Sciatic nerve (tissue), 2 donors: ENCODE measurements around the gene ADPRM. TPM values are rescaled to one million over a fixed set of nuclear protein-coding genes. Genes with fewer than 3 reads are reported as not detected.

Experiments used
- ATAC-seq: fragments of 200-7000 bp; cut with Tn5 transposase; one replicate; pipeline ENCODE4 v1.9.1; 2020; ENCODE audit warnings: mild to moderate bottlenecking, moderate library complexity
- DNase-seq: peaks from one replicate; pipeline ENCODE4 v3.0.0-alpha.2; 2020; ENCODE audit warnings: low spot score
- intact Hi-C: fragments of 100-400 bp; cut with DNase I; formaldehyde crosslinking; loops from one replicate; pipeline ENCODE4 v1.14.2; 2022
- total RNA-seq: library from RNA; stranded (reverse); fragmentation: NEBNext Ultra II Directional; extraction: Animal tissue kit (Norgen Biotek cat#: 25700); gene quantifications from one replicate; pipeline ENCODE4 v1.2.1, GENCODE V29; 2021
- donor health status: DM: no; HTN: no; CAD: no.
- donor health status: DM: no; HTN: no; CAD: no.

Gene ADPRM, protein sequence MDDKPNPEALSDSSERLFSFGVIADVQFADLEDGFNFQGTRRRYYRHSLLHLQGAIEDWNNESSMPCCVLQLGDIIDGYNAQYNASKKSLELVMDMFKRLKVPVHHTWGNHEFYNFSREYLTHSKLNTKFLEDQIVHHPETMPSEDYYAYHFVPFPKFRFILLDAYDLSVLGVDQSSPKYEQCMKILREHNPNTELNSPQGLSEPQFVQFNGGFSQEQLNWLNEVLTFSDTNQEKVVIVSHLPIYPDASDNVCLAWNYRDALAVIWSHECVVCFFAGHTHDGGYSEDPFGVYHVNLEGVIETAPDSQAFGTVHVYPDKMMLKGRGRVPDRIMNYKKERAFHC
- total RNA-seq = 10.3 TPM

DNA sequence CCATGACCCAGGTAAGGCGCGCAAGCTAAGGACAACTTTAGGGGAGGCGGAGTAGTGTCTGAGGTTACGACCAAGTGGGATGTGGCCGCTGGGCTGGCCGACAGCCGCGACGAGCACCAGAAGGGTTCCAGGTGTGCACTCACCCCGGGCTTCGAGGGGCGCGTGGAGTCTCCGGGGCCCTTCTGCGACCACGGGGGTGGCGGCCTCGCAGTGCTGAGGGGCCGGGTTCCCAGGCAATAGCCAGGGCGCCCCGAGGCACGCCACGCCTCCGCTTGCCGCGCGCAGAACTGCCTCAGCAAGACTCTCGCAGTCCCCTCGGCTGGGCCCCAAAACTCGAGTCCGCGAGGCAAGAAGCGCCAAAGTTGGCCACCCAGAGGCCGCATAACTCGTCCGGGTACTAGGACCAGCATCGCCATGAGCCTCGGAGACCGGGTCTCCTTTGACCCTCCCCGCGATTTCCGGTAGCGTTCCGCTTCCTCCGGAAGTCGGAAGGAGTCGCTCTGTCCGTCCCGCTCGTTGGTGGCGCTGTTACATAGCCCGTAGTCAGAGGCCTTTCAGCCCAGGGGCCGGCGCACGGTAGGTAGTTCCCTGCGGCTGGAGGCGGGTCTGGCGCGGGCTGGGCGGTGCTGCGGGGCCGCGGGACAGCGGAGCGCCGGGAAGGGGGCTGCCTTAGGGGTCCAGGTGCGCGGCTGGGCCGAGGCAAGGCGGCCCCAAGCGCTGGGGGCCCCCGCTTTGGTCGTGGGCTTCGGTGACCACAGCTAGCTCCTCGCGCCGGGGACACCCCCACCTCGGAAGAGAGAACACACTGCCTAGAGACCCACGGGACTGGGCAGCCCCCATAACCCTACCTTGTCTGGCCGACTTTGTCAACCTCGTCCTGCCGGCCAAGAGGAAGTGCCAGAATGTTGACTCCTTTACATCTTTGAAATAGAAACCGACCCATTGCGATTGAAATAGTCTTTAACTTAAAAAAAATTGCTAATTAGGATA lies at the start of gene ADPRM, which contains the start of gene SCO1:
TSS of gene ADPRM (plus strand) at position 503 of the 990 bp plus-strand sequence. CDS start 7,333 bp downstream, outside the sequence.
TSS of gene SCO1 (minus strand) at position 442 of the 990 bp plus-strand sequence. CDS start at position 416, 26 bp downstream.
- peak; percentile 96 for DNase-seq
- intact Hi-C loops = no loop called here
- peak; percentile 99 for ATAC-seq

- DNase-seq (no peak), ATAC-seq (no peak)
- intact Hi-C loops = loop anchor here (10.0 kb wide), 1 partner anchor 196 kb away; no protein-coding TSS in a partner anchor
Observed at GRCh38 chr17:10648381-10648780, 49.0 kb upstream of the ADPRM start.

DNA sequence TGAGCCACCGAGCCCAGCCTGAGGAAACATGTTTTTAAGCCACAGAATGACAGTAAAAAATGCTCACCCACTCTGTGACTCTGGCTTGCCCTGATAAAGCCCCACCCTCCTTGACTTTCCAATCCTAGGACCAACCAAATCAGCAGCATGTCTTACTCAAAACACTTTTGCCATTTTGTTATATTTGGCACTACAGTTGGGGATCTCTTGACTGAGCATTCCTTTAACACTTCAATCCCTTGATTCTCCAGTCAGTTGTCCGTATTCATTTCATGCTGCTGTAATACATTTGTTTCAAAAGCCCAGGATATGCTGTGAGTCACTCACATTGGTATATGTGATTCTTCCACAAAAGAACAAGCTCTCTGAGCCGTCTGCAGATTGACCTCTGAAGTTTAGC lies 48.4 kb upstream of the ADPRM start:
- intact Hi-C loops = loop anchor here (10.0 kb wide), 1 partner anchor 196 kb away; no protein-coding TSS in a partner anchor
- DNase-seq (no peak), ATAC-seq (no peak)

DNA sequence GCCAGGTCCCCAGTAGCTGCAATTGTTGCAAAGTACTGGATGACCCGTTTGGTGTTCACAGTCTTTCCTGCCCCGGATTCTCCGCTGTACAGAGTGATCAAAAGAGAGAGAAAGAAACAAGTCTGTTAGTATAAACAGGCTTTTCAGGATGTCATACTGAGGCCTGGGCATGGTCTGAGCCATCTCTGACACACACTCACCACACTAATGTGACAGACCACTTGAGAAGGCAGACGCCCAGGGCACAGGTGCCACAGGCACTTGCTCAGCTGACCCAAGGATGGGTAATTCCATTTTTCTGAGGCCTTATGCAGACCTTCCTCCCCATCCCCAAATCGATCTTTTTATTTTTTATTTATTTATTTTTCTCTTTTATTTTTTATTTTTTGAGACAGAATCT lies 47.8 kb upstream of the ADPRM start:
- no peak for ATAC-seq
- DNase-seq = no peak
- intact Hi-C loops = loop anchor here (10.0 kb wide), 1 partner anchor 195 kb away; no protein-coding TSS in a partner anchor

GRCh38 chr17:10651927-10652326 lies 45.5 kb upstream of the ADPRM start:
- intact Hi-C loops = no loop called here
- ATAC-seq (no peak), DNase-seq (no peak)

- ATAC-seq = peak; percentile 38
- no peak for DNase-seq
- intact Hi-C loops = no loop called here
Observed at GRCh38 chr17:10652984-10653659, 44.3 kb upstream of the ADPRM start.

- DNase-seq (no peak), ATAC-seq (no peak)
- intact Hi-C loops = no loop called here
Observed at GRCh38 chr17:10653987-10654386, 43.4 kb upstream of the ADPRM start.

GRCh38 chr17:10657148-10657547 lies 40.2 kb upstream of the ADPRM start, which contains the start of gene MYH3:
Gene MYH3 (minus strand): TSS chr17:10657309. CDS start chr17:10655064, 2,245 bp downstream.
- intact Hi-C loops = no loop called here
- DNase-seq = no peak
- ATAC-seq = no peak

DNA sequence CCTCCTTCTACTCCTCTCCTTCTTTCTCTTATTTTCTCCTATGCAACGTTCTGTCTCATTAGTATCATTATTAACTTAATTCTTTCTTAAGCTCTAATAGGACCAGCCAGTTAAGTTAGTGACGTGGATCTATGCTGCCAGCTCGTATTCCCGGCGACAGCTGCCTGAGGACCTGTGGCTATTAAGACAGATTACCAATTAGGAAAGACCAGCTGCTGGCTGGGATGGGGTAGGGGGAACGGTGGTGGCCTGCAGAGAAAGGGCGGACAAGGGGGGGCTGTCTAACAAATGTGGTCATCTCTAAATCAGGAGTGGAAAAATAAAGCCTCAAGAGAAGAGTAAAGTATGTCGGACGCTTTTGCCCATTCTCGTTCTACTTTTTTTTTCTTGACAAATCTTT lies 39.5 kb upstream of the ADPRM start:
- intact Hi-C loops = no loop called here
- no peak for DNase-seq
- ATAC-seq = no peak

GRCh38 chr17:10661437-10661836 lies 36.0 kb upstream of the ADPRM start:
- ATAC-seq = no peak
- no peak for DNase-seq
- intact Hi-C loops = no loop called here

DNA sequence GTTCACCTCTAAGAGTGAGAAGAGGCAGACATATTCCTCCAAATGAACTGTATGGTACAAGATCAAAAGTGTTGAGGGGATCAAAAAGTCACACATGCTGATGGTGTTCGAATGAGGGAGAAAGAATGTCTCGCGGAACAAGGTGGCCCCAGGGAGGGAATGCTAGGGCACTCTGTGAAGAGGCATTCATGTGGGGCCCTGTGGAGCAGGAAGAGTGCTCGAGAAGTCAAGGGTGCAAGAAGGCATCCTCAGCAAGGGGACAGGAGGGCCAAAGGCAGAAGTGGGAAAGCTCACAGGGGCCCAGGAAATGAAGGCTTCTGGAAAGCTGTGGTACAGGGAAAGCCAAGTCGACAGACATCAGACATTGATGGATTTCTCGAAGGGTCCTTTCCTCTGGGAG lies 34.2 kb upstream of the ADPRM start:
- ATAC-seq (no peak), DNase-seq (no peak)
- intact Hi-C loops = no loop called here

- intact Hi-C loops = no loop called here
- DNase-seq (no peak), ATAC-seq (no peak)
Observed at GRCh38 chr17:10664571-10664970, 32.8 kb upstream of the ADPRM start.

- intact Hi-C loops = no loop called here
- ATAC-seq = no peak
Observed at GRCh38 chr17:10666906-10667305, 30.5 kb upstream of the ADPRM start.

DNA sequence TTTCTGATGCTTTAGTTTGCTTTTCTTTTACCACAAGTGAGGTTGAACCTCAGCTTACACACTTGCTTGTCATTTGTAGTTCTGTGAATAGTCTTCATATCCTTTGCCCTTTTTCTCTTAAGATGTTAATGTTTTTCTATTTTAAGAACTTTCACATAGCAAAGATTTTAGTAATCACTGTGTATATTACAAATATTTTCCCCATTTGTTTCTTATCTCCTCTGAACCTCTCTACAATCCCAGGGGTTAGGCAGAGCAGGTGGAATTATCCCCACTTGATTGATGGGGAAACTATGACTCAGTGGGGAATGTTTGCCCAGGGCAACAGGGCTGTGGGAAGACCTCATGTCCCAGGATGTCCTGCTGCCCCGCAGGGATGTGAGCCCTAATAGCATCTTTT lies 28.6 kb upstream of the ADPRM start:
- intact Hi-C loops = no loop called here
- DNase-seq = no peak
- ATAC-seq = no peak

More at GRCh38 chr17:10666906-10667305, 30.5 kb upstream of the ADPRM start:
- DNase-seq = no peak

- intact Hi-C loops = no loop called here
- ATAC-seq = no peak
- DNase-seq = no peak
Observed at GRCh38 chr17:10673312-10673711, 24.1 kb upstream of the ADPRM start.

GRCh38 chr17:10674704-10675103 lies 22.7 kb upstream of the ADPRM start:
- DNase-seq = no peak
- intact Hi-C loops = no loop called here
- ATAC-seq = no peak

GRCh38 chr17:10681866-10682446 lies 15.4 kb upstream of the ADPRM start:
- ATAC-seq (no peak), DNase-seq (no peak)
- intact Hi-C loops = no loop called here

DNA sequence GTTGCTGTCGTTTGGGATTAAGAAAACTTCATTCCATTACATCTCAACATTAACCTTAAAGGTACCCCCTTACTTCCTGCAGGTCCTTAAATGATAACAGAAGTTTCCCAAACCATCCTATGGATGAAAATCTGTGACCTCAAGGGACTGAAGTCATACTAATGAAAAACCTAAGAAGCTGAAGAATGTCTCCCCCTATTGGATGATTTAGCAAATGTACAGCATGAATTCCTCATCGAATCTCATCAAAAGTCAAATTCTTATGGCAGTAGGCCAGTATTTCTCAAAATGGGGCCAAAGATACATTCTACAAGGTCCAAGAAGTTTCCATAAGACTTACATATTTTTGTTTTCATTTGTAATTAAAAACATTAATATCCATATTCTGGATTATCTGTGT lies 13.5 kb upstream of the ADPRM start:
- no peak for ATAC-seq
- intact Hi-C loops = no loop called here

DNA sequence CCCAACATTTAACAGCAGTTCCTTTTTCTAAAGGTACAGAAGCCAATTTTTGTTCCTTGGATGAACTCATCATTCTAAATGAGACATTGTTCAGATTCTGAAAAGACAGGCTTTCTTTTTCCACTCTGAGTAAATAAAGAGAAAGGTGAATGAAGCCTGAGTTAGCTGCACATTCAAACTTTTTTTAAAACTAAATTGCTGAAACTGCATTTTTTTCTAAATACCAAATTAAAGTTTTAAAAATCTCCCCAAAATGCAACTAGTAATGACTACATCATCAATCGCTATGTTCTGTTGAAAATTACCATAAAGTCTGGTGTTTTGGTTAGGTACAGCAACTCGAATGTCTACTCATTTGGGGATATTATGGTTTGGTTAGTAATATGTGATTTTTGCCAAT lies 9.9 kb upstream of the ADPRM start:
- DNase-seq (no peak), ATAC-seq (no peak)
- intact Hi-C loops = no loop called here

More for the DNA sequence above, 13.5 kb upstream of the ADPRM start:
- DNase-seq = no peak
